C4-2B (cell line): ENCODE results near the gene ZNF669.

Source experiments
- ZFX ChIP-seq: fragments of 450-650 bp; IDR thresholded peaks from 2 replicates; pipeline ENCODE4 v1.6.1; 2017
- TF ChIP-seq, protein P1 (sequence below): fragments of 450-650 bp; conservative IDR thresholded peaks from 2 replicates; pipeline ENCODE4 v1.5.1; 2017; ENCODE audit warnings: mild to moderate bottlenecking

DNA sequence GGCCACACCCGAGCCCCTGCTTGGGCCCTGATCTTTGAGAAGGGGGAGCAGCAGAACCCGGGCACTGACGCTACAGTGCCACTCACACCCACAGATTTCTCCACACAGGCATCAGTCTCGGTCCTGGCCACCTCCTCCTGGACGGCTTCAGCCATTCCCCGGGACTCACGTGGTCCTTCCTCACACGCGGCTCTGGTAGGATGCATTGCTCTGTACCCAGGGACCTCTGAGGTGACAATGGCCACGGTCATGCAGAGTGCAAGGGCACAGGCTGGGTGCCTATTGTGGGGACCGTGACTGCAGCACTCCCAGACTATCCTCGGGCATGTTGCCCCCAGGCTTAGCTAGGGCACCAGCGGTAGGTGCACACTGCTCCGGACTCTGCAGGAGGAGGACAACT lies 13.7 kb downstream of the ZNF669 start:
- TF ChIP-seq, protein P1, sequence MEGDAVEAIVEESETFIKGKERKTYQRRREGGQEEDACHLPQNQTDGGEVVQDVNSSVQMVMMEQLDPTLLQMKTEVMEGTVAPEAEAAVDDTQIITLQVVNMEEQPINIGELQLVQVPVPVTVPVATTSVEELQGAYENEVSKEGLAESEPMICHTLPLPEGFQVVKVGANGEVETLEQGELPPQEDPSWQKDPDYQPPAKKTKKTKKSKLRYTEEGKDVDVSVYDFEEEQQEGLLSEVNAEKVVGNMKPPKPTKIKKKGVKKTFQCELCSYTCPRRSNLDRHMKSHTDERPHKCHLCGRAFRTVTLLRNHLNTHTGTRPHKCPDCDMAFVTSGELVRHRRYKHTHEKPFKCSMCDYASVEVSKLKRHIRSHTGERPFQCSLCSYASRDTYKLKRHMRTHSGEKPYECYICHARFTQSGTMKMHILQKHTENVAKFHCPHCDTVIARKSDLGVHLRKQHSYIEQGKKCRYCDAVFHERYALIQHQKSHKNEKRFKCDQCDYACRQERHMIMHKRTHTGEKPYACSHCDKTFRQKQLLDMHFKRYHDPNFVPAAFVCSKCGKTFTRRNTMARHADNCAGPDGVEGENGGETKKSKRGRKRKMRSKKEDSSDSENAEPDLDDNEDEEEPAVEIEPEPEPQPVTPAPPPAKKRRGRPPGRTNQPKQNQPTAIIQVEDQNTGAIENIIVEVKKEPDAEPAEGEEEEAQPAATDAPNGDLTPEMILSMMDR: no peak
- TF ChIP-seq ZFX: no peak
